Prostate gland (tissue), 2 donors: ENCODE data around the gene RASAL2. TPM values are rescaled to one million over a fixed set of nuclear protein-coding genes. Genes with fewer than 3 reads are reported as not detected.

Source experiments
- DNase-seq: peaks from one replicate; pipeline ENCODE4 v3.0.0-alpha.2; 2019; ENCODE audit warnings: low spot score
- H3K27ac ChIP-seq, 2 donors: fragments of 200-600 bp; sonication (generic); 2 replicates each; pipeline ENCODE4 v1.5.1; 2017 to 2019
- H3K27me3 ChIP-seq: fragments of 200-600 bp; sonication (generic); replicated peaks from 2 replicates; pipeline ENCODE4 v1.5.1; 2019; ENCODE audit not compliant: insufficient read depth
- H3K36me3 ChIP-seq, 2 donors: fragments of 200-600 bp; sonication (generic); 1 replicate in 1 of 2; 2 replicates in 1 of 2; pipeline versions ENCODE4 v1.5.1 to v1.8.1; 2017 to 2019
- H3K4me1 ChIP-seq: fragments of 200-600 bp; sonication (generic); replicated peaks from 2 replicates; pipeline ENCODE4 v1.5.1; 2019
- H3K4me3 ChIP-seq, 2 donors: fragments of 200-600 bp; sonication (generic); 2 replicates each; pipeline ENCODE4 v1.5.1; 2017 to 2019
- H3K9me3 ChIP-seq: fragments of 200-600 bp; sonication (generic); 2 replicates; pipeline ENCODE4 v1.5.1; 2017
- CTCF ChIP-seq, 4 experiments: fragments of 200-600 bp in 2 of 4; fragments of 450-650 bp in 2 of 4; sonication (generic) in 2 of 4; IDR thresholded peaks; 1 replicate in 3 of 4; 2 replicates in 1 of 4; pipeline ENCODE4 v1.5.1; 2016 to 2019; ENCODE audit warnings: antibody characterized with exemption in 4 of 4, mild to moderate bottlenecking in 2 of 4, moderate library complexity in 2 of 4
- POLR2A ChIP-seq: fragments of 450-650 bp; IDR thresholded peaks from one replicate; pipeline ENCODE4 v1.6.1; 2016; ENCODE audit warnings: antibody characterized with exemption, mild to moderate bottlenecking
- POLR2AphosphoS5 ChIP-seq: sonication (generic); formaldehyde crosslinking; IDR thresholded peaks from one replicate; pipeline ENCODE4 v1.6.1; 2017; ENCODE audit warnings: antibody characterized with exemption
- WGBS: methylation state at CpG from one replicate; pipeline ENCODE4 v1.1.5; 2018; 5-methylcytosine and 5-hydroxymethylcytosine counted together
- intact Hi-C: fragments of 100-400 bp; cut with DNase I; formaldehyde crosslinking; loops from one replicate; pipeline ENCODE4 v1.14.2; 2022
- total RNA-seq, 2 donors: library from RNA; depleted of rRNA; stranded (reverse); fragments of >200 nt; gene quantifications; one replicate each; pipeline ENCODE4 v1.1.0, GENCODE V29; 2016

The RASAL2 gene
- total RNA-seq, 2 donors from 2014 or later: 9.2 to 36.9 TPM

DNA sequence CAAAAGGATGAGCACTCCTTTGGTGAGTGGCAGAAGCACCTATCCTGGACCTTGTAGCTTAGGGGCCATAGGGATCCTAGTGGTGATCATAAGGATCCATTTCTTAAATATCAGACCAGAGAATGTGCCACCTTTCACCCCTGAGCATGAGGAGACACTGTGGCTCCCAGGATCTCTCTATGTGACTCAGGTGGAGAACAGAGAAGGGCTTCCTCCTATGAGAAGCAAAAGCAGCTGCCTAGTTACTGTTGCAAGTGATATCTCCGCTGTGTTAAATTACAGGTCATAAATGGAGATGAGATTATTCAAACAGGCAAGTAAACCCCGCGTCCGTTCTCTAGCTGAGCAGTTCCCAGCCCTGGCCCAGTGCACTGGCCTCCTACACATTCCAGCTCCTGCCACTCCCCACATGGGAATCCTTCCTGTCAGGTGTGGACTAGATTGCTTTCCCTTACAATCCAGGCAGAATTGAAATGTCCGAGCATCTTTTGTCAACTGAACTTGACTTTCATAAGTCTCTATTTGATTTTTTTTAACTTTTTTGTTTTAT, 376.6 kb downstream of the RASAL2 start:
- no peak for DNase-seq
- 46% methylated on average over 5 of the region's 5 CpGs for WGBS
- TF ChIP-seq POLR2A: no peak
- TF ChIP-seq CTCF (IDR thresholded peaks at IDR 0.05): no peak
- TF ChIP-seq POLR2AphosphoS5: no peak
- H3K4me3 ChIP-seq: no peak overlapping the region
- H3K36me3 ChIP-seq: no peaks in the 10 kb centered on the region
- H3K27ac ChIP-seq: no peak overlapping the region
- no peaks in the 10 kb centered on the region for H3K9me3 ChIP-seq
- H3K4me1 ChIP-seq: no peaks in the 10 kb centered on the region
- intact Hi-C loops: no loop called here
- no peaks in the 10 kb centered on the region for H3K27me3 ChIP-seq

DNA sequence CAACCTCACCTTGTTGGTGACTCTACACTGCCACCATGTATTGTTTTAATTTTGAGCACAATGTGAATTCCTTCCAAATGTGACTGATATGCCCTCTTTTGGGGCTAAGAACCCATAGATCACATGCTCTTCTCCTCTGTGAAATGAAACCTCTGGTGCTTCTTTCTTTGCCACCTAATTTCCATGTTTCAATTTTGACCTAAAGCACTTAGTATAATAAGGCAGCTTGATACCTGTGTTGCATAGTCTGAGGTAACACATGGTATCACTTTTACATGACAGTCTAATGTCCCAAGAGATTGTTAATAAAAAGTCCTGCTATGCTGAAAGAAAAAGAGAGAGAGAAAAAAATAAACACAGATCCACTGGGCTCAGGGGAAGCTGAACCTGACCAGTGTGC, 378.6 kb downstream of the RASAL2 start:
- Histone ChIP-seq H3K36me3 (no peaks in the 10 kb centered on the region), H3K4me3 (no peak overlapping the region), H3K9me3 (no peaks in the 10 kb centered on the region), H3K4me1 (no peaks in the 10 kb centered on the region), H3K27me3 (no peaks in the 10 kb centered on the region), H3K27ac (no peak overlapping the region)
- no peak for DNase-seq
- intact Hi-C loops: no loop called here
- TF ChIP-seq POLR2AphosphoS5: no peak
- TF ChIP-seq POLR2A: no peak
- TF ChIP-seq CTCF (IDR thresholded peaks at IDR 0.05): no peak

GRCh38 chr1:178477373-178477772, 383.5 kb downstream of the RASAL2 start:
- WGBS: 80% methylated on average over 4 of the region's 4 CpGs

GRCh38 chr1:178477841-178478240, 383.9 kb downstream of the RASAL2 start:
- H3K4me3 ChIP-seq: no peak overlapping the region
- no peak overlapping the region for H3K27ac ChIP-seq
- H3K36me3 ChIP-seq: no peaks in the 10 kb centered on the region
- no peak for DNase-seq
- no peaks in the 10 kb centered on the region for H3K9me3 ChIP-seq
- intact Hi-C loops: no loop called here
- TF ChIP-seq POLR2AphosphoS5 (no peak), CTCF (IDR thresholded peaks at IDR 0.05) (no peak), POLR2A (no peak)
- 71% methylated on average over 1 of the region's 1 CpG for WGBS
- H3K27me3 ChIP-seq: no peaks in the 10 kb centered on the region
- H3K4me1 ChIP-seq: no peaks in the 10 kb centered on the region

More at GRCh38 chr1:178477373-178477772, 383.5 kb downstream of the RASAL2 start:
- TF ChIP-seq POLR2AphosphoS5 (no peak), CTCF (IDR thresholded peaks at IDR 0.05) (no peak), POLR2A (no peak)
- no peak overlapping the region for H3K4me3 ChIP-seq
- H3K9me3 ChIP-seq: no peaks in the 10 kb centered on the region
- H3K4me1 ChIP-seq: no peaks in the 10 kb centered on the region
- DNase-seq: no peak
- no peaks in the 10 kb centered on the region for H3K36me3 ChIP-seq
- intact Hi-C loops: no loop called here
- no peaks in the 10 kb centered on the region for H3K27me3 ChIP-seq
- no peak overlapping the region for H3K27ac ChIP-seq

GRCh38 chr1:178483251-178483957, 389.5 kb downstream of the RASAL2 start:
- H3K27ac ChIP-seq: no peak overlapping the region
- DNase-seq: no peak
- 88% methylated on average over 5 of the region's 5 CpGs for WGBS
- no peaks in the 10 kb centered on the region for H3K27me3 ChIP-seq
- no peak for TF ChIP-seq POLR2AphosphoS5
- no peak for TF ChIP-seq POLR2A
- TF ChIP-seq CTCF (IDR thresholded peaks at IDR 0.05): no peak
- no peaks in the 10 kb centered on the region for H3K36me3 ChIP-seq
- no peak overlapping the region for H3K4me3 ChIP-seq
- H3K4me1 ChIP-seq: no peaks in the 10 kb centered on the region
- no peaks in the 10 kb centered on the region for H3K9me3 ChIP-seq
- intact Hi-C loops: no loop called here
